ENCODE measurements around the gene BEND5. TPM values are rescaled to one million over a fixed set of nuclear protein-coding genes. Genes with fewer than 3 reads are reported as not detected.

Gene BEND5
- total and polyA plus RNA-seq, 8 donors = 1.0 to 48.2 (median 3.6) TPM

DNA sequence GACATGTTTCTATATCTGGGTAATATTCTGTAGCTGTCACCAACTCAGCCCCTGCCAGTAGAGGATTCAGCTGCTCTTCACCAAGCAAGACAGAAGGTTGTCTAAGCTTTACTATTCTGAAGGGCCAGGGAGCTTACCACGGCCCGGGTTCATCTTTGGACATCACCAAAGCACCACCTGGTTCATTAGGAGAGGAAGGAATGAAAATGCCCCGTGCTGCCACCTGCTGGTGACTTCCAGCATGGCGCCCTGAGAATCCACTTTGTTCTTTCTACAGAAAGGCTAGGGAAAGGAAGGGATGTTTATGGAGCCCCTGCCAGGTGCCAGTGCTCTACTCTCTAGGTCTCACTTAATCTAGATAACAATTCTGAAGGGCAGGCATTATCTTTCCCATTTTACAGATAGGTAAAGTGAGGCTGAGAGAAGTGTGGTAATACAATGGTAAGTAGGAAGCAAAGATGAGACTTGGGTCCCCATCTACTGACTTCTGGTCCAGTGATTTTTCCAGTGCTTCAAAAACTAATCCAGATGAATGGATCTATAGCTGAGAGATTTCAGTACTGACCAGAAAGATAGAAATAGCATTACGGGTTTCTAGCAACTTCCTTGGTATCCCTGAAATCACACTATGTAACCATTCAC lies 79.5 kb downstream of the BEND5 start:
- intact Hi-C loops (cut with DNase I; ENCODE audit: low total_unique reads) = no loop called here

DNA sequence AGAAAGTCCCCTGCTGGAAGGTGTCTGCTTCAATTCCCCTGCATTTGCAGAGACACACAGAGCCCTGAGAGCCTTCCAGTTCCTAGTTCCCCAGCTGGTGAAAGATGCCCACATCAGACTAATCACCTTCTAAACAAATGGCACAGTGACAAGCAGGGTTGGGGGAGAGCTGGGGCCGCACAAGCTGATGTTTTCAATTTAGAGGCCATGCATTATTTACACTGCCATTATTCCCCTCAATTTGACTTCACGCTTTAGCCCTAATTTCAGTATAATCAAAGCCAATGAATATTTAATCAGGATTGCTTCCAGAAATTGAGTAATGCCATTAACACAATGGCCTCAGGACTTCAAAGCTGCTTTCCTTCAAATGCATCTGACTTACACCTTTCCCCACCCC lies 81.5 kb downstream of the BEND5 start:
- TF ChIP-seq, protein P1, sequence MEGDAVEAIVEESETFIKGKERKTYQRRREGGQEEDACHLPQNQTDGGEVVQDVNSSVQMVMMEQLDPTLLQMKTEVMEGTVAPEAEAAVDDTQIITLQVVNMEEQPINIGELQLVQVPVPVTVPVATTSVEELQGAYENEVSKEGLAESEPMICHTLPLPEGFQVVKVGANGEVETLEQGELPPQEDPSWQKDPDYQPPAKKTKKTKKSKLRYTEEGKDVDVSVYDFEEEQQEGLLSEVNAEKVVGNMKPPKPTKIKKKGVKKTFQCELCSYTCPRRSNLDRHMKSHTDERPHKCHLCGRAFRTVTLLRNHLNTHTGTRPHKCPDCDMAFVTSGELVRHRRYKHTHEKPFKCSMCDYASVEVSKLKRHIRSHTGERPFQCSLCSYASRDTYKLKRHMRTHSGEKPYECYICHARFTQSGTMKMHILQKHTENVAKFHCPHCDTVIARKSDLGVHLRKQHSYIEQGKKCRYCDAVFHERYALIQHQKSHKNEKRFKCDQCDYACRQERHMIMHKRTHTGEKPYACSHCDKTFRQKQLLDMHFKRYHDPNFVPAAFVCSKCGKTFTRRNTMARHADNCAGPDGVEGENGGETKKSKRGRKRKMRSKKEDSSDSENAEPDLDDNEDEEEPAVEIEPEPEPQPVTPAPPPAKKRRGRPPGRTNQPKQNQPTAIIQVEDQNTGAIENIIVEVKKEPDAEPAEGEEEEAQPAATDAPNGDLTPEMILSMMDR (IDR thresholded peaks at IDR 0.05) = no peak
- TF ChIP-seq EP300 (IDR thresholded peaks at IDR 0.05) (no peak), POLR2AphosphoS5 (IDR thresholded peaks at IDR 0.05) (no peak), POLR2A (IDR thresholded peaks at IDR 0.05) (no peak)
- H3K9me3 ChIP-seq = no peaks in the 10 kb centered on the region
- intact Hi-C loops (cut with DNase I; ENCODE audit: low total_unique reads) = no loop called here
- no peak overlapping the region for H3K27ac ChIP-seq
- H3K27me3 ChIP-seq = peaks cover 0 to 19% (median 0%) of the 10 kb centered on the region in 3 donors
- DNase-seq = no peak
- 35 to 66% (median 54%) methylated on average over 2 of the region's 2 CpGs for WGBS, 5 donors
- H3K4me1 ChIP-seq = peaks cover 0 to 12% (median 9%) of the 10 kb centered on the region in 4 donors
- no peaks in the 10 kb centered on the region for H3K36me3 ChIP-seq
- H3K4me3 ChIP-seq = no peak overlapping the region

More for the DNA sequence above, 79.5 kb downstream of the BEND5 start:
- peaks cover 0 to 19% (median 0%) of the 10 kb centered on the region in 3 donors for H3K27me3 ChIP-seq
- 15 to 25% (median 21%) methylated on average over 5 of the region's 5 CpGs for WGBS, 5 donors
- H3K9me3 ChIP-seq = no peaks in the 10 kb centered on the region
- H3K36me3 ChIP-seq = no peaks in the 10 kb centered on the region
- H3K4me3 ChIP-seq = no peak overlapping the region
- H3K27ac ChIP-seq = no peak overlapping the region
- no peak for TF ChIP-seq POLR2A (IDR thresholded peaks at IDR 0.05)
- TF ChIP-seq, protein P1 (IDR thresholded peaks at IDR 0.05) = peak in 5 of 7 experiments; percentile 33 to 88 (median 84)
- no peak for TF ChIP-seq POLR2AphosphoS5 (IDR thresholded peaks at IDR 0.05)
- peak; percentile 74 for DNase-seq
- H3K4me1 ChIP-seq = peaks cover 0 to 12% (median 9%) of the 10 kb centered on the region in 4 donors

DNA sequence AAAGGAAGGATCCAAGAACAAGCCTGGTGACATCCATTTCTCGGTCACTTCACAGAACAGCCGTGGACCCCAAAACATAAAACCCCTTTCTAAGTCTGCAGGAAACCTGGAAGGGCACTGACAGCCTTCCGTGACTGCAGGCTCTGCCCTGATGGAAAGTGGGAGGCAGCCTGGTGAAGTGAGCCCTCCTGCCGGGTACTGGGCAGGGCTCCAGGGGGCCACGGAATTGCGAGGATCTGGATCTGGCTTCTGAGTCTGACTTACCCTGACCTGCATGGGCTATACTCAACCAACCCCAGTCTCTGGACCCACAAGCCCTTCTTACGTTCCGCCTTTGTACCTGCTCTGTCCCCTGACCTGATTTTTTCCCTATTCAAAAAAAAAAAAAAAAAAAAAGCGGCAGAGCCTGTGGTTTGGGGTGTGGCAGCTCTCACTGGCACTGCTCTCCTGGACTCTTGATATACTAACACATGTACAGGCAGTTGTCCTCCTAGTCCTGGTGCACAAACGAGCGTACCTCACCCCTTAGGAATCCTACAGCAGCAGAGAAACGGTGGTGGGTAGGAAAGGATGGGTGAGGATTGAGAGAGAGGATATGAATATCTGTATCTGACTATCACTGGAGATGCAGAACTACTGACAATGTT lies 82.9 kb downstream of the BEND5 start:
- 35 to 56% (median 41%) methylated on average over 12 of the region's 12 CpGs for WGBS, 5 donors
- DNase-seq = peak in 1 of 2 donors; percentile 56
- intact Hi-C loops (cut with DNase I; ENCODE audit: low total_unique reads) = no loop called here

DNA sequence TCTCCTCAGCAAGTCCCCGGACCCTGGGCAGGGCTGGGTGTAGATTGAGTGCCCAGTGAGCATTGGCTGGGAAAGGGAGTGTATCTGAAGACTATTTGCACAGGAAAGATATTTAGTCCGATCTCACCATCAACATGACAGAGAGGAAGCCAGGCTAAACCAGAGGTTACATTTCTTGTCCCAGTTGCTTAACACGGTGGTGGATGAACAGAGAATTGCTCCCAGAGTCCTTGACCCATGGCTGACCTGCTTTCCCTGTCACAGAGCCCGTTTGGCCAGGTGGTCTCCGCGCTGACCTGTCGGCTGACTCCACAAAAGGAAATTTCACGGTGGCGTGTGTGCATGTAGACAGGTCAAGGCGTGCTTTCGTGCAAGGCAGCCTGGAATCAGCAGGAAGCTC lies 83.5 kb downstream of the BEND5 start:
- H3K36me3 ChIP-seq = no peaks in the 10 kb centered on the region
- H3K27ac ChIP-seq = no peak overlapping the region
- TF ChIP-seq POLR2A (IDR thresholded peaks at IDR 0.05) = no peak
- peaks cover 0 to 16% (median 0%) of the 10 kb centered on the region in 3 donors for H3K27me3 ChIP-seq
- WGBS, 5 donors = 37 to 70% (median 49%) methylated on average over 11 of the region's 11 CpGs
- no peak for DNase-seq
- peaks cover 0 to 12% (median 9%) of the 10 kb centered on the region in 4 donors for H3K4me1 ChIP-seq
- intact Hi-C loops (cut with DNase I; ENCODE audit: low total_unique reads) = no loop called here
- no peaks in the 10 kb centered on the region for H3K9me3 ChIP-seq
- H3K4me3 ChIP-seq = no peak overlapping the region

More for the DNA sequence above, 82.9 kb downstream of the BEND5 start:
- no peak overlapping the region for H3K27ac ChIP-seq
- peaks cover 0 to 12% (median 9%) of the 10 kb centered on the region in 4 donors for H3K4me1 ChIP-seq
- no peaks in the 10 kb centered on the region for H3K36me3 ChIP-seq
- no peak overlapping the region for H3K4me3 ChIP-seq
- peaks cover 0 to 19% (median 0%) of the 10 kb centered on the region in 3 donors for H3K27me3 ChIP-seq
- H3K9me3 ChIP-seq = no peaks in the 10 kb centered on the region
- TF ChIP-seq POLR2A (IDR thresholded peaks at IDR 0.05) (no peak), EP300 (IDR thresholded peaks at IDR 0.05) (no peak), POLR2AphosphoS5 (IDR thresholded peaks at IDR 0.05) (no peak)
- TF ChIP-seq, protein P1 (IDR thresholded peaks at IDR 0.05) = no peak

Measured in stomach (tissue), 9 donors.